Epithelial cell of esophagus (primary cell): ENCODE data around the gene RDH14.

Experiments
- DNase-seq: peaks from one replicate; pipeline ENCODE4 v3.0.0; 2010; ENCODE audit warnings: low read depth
- H3K4me3 ChIP-seq: 2 replicates; pipeline ENCODE4 v1.5.1; 2011; ENCODE audit warnings: mild to moderate bottlenecking, low read length, control low read depth
- TF ChIP-seq, protein P1 (sequence below): IDR thresholded peaks from 2 replicates; pipeline ENCODE4 v1.5.1; 2011; ENCODE audit warnings: low read depth, mild to moderate bottlenecking, low read length, control low read depth, inconsistent platforms; ENCODE audit not compliant: insufficient read depth; ENCODE audit errors: missing control alignments

RDH14 gene

GRCh38 chr2:18551623-18552022 is 8.8 kb downstream of the RDH14 start:
- no peak overlapping the region for H3K4me3 ChIP-seq
- DNase-seq: no peak
- TF ChIP-seq, protein P1, sequence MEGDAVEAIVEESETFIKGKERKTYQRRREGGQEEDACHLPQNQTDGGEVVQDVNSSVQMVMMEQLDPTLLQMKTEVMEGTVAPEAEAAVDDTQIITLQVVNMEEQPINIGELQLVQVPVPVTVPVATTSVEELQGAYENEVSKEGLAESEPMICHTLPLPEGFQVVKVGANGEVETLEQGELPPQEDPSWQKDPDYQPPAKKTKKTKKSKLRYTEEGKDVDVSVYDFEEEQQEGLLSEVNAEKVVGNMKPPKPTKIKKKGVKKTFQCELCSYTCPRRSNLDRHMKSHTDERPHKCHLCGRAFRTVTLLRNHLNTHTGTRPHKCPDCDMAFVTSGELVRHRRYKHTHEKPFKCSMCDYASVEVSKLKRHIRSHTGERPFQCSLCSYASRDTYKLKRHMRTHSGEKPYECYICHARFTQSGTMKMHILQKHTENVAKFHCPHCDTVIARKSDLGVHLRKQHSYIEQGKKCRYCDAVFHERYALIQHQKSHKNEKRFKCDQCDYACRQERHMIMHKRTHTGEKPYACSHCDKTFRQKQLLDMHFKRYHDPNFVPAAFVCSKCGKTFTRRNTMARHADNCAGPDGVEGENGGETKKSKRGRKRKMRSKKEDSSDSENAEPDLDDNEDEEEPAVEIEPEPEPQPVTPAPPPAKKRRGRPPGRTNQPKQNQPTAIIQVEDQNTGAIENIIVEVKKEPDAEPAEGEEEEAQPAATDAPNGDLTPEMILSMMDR: no peak

DNA sequence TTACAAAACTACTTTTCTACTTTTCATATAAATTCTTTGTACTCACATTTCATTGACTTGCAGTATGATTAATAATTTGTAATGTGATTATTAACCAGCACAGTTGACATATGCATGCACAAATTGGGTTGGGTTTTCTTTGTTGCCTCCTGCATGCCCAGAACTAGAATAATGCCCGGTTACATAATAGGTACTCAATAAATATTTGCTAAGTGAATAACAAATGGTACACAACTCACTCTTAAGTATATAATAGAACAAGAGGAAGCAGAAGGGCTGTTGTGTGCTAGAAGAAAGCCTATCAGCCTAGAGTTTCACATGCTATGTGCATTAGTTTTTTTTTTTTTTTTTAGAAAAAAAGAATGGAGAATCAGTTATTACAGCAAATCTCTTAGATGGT is 9.3 kb downstream of the RDH14 start:
- TF ChIP-seq, protein P1: no peak
- DNase-seq: peak; percentile 75
- H3K4me3 ChIP-seq: no peak overlapping the region

DNA sequence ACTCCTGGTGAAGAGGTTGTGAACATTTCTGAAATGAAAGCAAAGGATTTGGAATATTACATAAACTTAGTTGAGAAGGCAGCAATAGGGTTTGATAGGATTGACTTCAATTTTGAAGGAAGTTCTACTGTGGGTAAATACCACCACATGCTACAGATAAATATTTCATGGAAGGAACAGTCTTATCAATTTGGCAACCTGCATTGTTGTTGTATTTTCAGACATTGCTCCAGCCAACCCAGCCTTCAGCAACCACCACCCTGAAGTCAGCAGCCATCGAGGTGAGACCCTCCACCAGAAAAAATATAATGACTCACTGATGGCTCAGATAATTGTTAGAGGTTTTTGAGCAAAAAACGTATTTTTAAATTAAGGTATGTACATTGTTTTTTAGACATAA is 10.0 kb downstream of the RDH14 start:
- DNase-seq: no peak
- no peak overlapping the region for H3K4me3 ChIP-seq
- TF ChIP-seq, protein P1: no peak

DNA sequence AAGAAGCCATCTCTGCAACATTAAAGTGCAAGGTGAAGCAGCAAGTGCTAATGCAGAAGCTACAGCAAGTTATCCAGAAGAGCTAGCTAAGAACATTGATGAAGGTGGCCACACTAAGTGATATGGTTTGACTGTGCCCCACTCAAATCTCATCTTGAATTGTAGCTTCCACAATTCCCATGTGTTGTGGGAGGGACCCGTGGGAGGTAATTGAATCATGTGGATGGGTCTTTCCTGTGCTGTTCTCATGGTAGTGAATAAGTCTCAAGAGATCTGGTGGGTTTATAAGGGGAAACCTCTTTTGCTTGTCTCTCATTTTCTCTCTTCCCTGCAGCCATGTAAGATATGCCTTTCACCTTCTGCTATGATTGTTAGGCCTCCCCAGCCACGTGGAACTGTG is 11.4 kb downstream of the RDH14 start:
- TF ChIP-seq, protein P1: no peak
- no peak overlapping the region for H3K4me3 ChIP-seq
- DNase-seq: no peak

DNA sequence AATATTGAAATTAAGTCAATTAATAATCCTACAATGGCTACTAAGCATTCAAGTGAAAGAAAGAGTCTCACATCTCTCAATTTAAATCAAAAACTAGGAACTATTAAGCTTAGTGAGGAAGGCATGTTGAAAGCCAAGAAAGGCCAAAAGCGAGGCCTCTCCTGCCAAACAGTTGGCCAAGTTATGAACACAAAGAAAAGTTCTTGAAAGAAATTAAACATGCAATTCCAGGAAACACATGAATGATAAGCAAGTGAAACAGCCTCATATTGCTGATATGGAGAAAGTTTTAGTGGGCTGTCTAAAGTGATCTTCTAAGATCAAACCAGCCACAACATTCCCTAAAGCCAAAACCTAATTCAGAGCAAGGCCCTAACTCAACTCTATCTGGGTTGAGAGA is 11.8 kb downstream of the RDH14 start:
- H3K4me3 ChIP-seq: no peak overlapping the region
- TF ChIP-seq, protein P1: no peak
- no peak for DNase-seq

- no peak for DNase-seq
- no peak overlapping the region for H3K4me3 ChIP-seq
- TF ChIP-seq, protein P1: no peak
These were observed 13.9 kb downstream of the RDH14 start for GRCh38 chr2:18546567-18546966.

GRCh38 chr2:18545384-18545783 is 15.1 kb downstream of the RDH14 start:
- peak; percentile 84 for DNase-seq
- TF ChIP-seq, protein P1: no peak
- no peak overlapping the region for H3K4me3 ChIP-seq
